Heart left ventricle (tissue), 16 donors: ENCODE data around the gene NPAP1. TPM values are rescaled to one million over a fixed set of nuclear protein-coding genes. Genes with fewer than 3 reads are reported as not detected.

Experiments used
- ATAC-seq, 4 donors: fragments of 200-7000 bp; cut with Tn5 transposase; one replicate each; pipeline ENCODE4 v1.9.1; 2020 to 2022; ENCODE audit warnings: moderate library complexity in 4 of 4, mild to moderate bottlenecking in 3 of 4, moderate number of reproducible peaks in 1 of 4
- DNase-seq, 5 donors: peaks; one replicate each; pipeline ENCODE4 v3.0.0-alpha.2; 2020
- H3K27ac ChIP-seq, 12 donors: fragments of 200-600 bp; sonication (generic) in 4 of 12; one replicate each; pipeline versions ENCODE4 v1.5.0 to v1.8.0; 2016 to 2022; ENCODE audit warnings: mild to moderate bottlenecking in 2 of 12
- H3K27me3 ChIP-seq, 9 donors: fragments of 200-600 bp; sonication (generic) in 2 of 9; one replicate each; pipeline versions ENCODE4 v1.5.1 to v1.8.0; 2016 to 2022; ENCODE audit warnings: mild to moderate bottlenecking in 3 of 9
- H3K36me3 ChIP-seq, 9 donors: fragments of 200-600 bp; sonication (generic) in 2 of 9; one replicate each; pipeline versions ENCODE4 v1.5.0 to v1.8.0; 2018 to 2022; ENCODE audit warnings: mild to moderate bottlenecking in 2 of 9
- H3K4me1 ChIP-seq, 12 donors: fragments of 200-600 bp; sonication (generic) in 4 of 12; one replicate each; pipeline versions ENCODE4 v1.5.0 to v1.8.0; 2016 to 2022; ENCODE audit warnings: mild to moderate bottlenecking in 3 of 12
- H3K4me3 ChIP-seq, 12 donors: fragments of 200-600 bp; sonication (generic) in 4 of 12; one replicate each; pipeline versions ENCODE4 v1.5.0 to v1.8.0; 2017 to 2022; ENCODE audit warnings: mild to moderate bottlenecking in 9 of 12, moderate library complexity in 4 of 12
- H3K9me3 ChIP-seq, 12 donors: fragments of 200-600 bp; sonication (generic) in 4 of 12; one replicate each; pipeline versions ENCODE4 v1.5.0 to v1.8.0; 2016 to 2022; ENCODE audit warnings: mild to moderate bottlenecking in 1 of 12
- CTCF ChIP-seq, 12 donors: fragments of 200-600 bp; sonication (generic) in 4 of 12; IDR thresholded peaks; one replicate each; pipeline versions ENCODE4 v1.5.0 to v1.8.0; 2018 to 2022; ENCODE audit warnings: antibody characterized with exemption in 12 of 12, mild to moderate bottlenecking in 5 of 12
- POLR2A ChIP-seq, 2 donors: fragments of 450-650 bp; IDR thresholded peaks; one replicate each; pipeline ENCODE4 v1.6.1; 2017; ENCODE audit warnings: antibody characterized with exemption in 2 of 2, mild to moderate bottlenecking in 2 of 2, moderate library complexity in 2 of 2
- WGBS, 4 donors: extraction: QIAGEN DNeasy Blood & Tissue Kit in 2 of 4; methylation state at CpG; one replicate each; pipeline versions ENCODE4 v1.1.5 to v1.1.7; 2013 to 2018; 5-methylcytosine and 5-hydroxymethylcytosine counted together
- intact Hi-C, 10 donors: fragments of 100-400 bp; cut with DNase I; formaldehyde crosslinking; loops; one replicate each; pipeline versions ENCODE4 v1.11.1 to v1.14.2; 2022
- polyA plus RNA-seq, 2 donors: library from polyadenylated mRNA; stranded (reverse); fragments of 200-250 nt; gene quantifications; one replicate each; pipeline ENCODE4 v1.2.3, GENCODE V29; 2013
- total RNA-seq, 9 donors: library from RNA; depleted of rRNA in 2 of 9; stranded (reverse); fragments of >200 nt in 2 of 9; fragmentation: NEBNext Ultra II Directional in 3 of 9; extraction: Animal tissue kit (Norgen Biotek cat#: 25700) in 3 of 9; gene quantifications; one replicate each; pipeline versions ENCODE4 v1.1.0 to v1.2.4, GENCODE V29; 2016 to 2023
- donor health status: ischemic (EF 13 %, LVEDD 7.1; RV severe dilation, severe dysfunction).
- donor health status: healthy with polysubstance abuse.
- donor health status: DM: no; HTN: yes; CAD: no.
- donor health status: DM: no; HTN: no; CAD: no.
- donor health status: ischemic (EF 25% LVEDD 6.9; RV normal size, moderate dysfunction).
- donor health status: ischemic (EF 25% LVEDD 5.7; RV mildly dilated, moderate dysfunction).
- donor health status: healthy.
- donor health status: DM: yes; HTN: yes; CAD: no.
- donor health status: ischemic (EF 35%, LVEDD 5.7; RV mildly dilated, moderate dysfunction).
- donor health status: nonischemic (EF 11% LVEDD 7.7; RV severe dilation, severe dysfunction).
- donor health status: DM: yes; HTN: yes; CAD: no.
- donor health status: PGD.
- donor health status: ischemic (EF 29% LVEDD 5.4; RV normal size, mild dysfunction).
- donor health status: nonischemic (EF 23%, LVEDD 6.1; RV moderate dilation, normal function).

Gene NPAP1
- total and polyA plus RNA-seq, 11 donors, result not detected

DNA sequence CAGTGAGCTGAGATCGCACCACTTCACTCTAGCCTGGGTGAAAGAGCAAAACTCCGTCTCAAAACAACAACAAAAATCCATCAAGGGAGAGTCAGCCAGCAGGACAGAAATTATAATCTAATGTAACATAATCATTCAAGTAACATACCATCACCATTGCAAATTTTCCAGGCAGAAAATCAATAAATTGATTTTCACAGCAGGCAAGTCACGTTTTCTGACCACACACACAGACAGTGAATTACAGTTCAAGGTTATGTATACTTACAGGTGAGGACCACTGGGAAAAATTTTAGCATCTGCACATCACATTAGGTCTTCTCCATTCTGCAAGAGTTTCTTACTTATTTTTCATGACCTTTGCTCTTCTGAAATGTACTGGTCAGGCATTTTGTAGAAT is 29.9 kb upstream of the NPAP1 start:
- H3K4me1 ChIP-seq, result no peaks in the 10 kb centered on the region

DNA sequence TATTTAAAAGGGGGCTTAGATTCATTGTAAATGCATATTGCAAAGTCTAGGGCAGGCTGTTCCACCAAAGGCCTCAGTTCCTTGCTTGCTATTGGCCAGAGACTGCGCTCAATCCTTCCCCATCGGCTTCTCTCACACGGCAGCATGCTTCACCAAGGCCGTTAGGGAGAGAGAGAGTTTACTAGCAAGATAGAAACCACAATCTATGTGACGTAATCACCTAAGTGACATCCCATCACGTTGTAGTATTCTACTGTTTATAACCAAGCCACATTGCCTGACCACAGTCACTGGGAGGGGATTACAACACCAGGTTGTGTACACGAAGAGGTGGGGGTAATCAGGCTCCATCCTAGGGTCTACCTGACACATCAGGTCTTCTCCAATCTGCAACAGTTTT is 16.0 kb upstream of the NPAP1 start:
- 56 to 62% (median 61%) methylated on average over 7 of the region's 7 CpGs for WGBS, 4 donors
- peaks cover 0 to 2% (median 0%) of the 10 kb centered on the region in 12 donors for H3K9me3 ChIP-seq
- H3K4me1 ChIP-seq, result no peaks in the 10 kb centered on the region
- no peak for ATAC-seq
- TF ChIP-seq POLR2A (IDR thresholded peaks at IDR 0.05), result no peak
- no peaks in the 10 kb centered on the region for H3K36me3 ChIP-seq
- no peak overlapping the region for H3K27ac ChIP-seq
- intact Hi-C loops, result no loop called here
- no peak for DNase-seq
- no peak overlapping the region for H3K4me3 ChIP-seq
- H3K27me3 ChIP-seq, result no peaks in the 10 kb centered on the region

More for the DNA sequence above, 29.9 kb upstream of the NPAP1 start:
- 54 to 80% (median 73%) methylated on average over 3 of the region's 3 CpGs for WGBS, 4 donors
- Histone ChIP-seq H3K36me3 (no peaks in the 10 kb centered on the region), H3K27ac (no peak overlapping the region), H3K9me3 (peaks cover 0 to 4% (median 0%) of the 10 kb centered on the region in 12 donors), H3K27me3 (no peaks in the 10 kb centered on the region), H3K4me3 (no peak overlapping the region)
- intact Hi-C loops, result no loop called here
- TF ChIP-seq POLR2A (IDR thresholded peaks at IDR 0.05), result no peak
- TF ChIP-seq CTCF (IDR thresholded peaks at IDR 0.05), result no peak
- DNase-seq (no peak), ATAC-seq (no peak)

- Histone ChIP-seq H3K9me3 (peaks cover 0 to 8% (median 0%) of the 10 kb centered on the region in 12 donors), H3K36me3 (no peaks in the 10 kb centered on the region), H3K4me1 (no peaks in the 10 kb centered on the region), H3K27me3 (no peaks in the 10 kb centered on the region), H3K4me3 (no peak overlapping the region), H3K27ac (no peak overlapping the region)
- DNase-seq (no peak), ATAC-seq (no peak)
- intact Hi-C loops, result no loop called here
- 14 to 24% (median 20%) methylated on average over 1 of the region's 1 CpG for WGBS, 4 donors
- TF ChIP-seq POLR2A (IDR thresholded peaks at IDR 0.05) (no peak), CTCF (IDR thresholded peaks at IDR 0.05) (no peak)
Observed at GRCh38 chr15:24662991-24663390, 12.6 kb upstream of the NPAP1 start.

DNA sequence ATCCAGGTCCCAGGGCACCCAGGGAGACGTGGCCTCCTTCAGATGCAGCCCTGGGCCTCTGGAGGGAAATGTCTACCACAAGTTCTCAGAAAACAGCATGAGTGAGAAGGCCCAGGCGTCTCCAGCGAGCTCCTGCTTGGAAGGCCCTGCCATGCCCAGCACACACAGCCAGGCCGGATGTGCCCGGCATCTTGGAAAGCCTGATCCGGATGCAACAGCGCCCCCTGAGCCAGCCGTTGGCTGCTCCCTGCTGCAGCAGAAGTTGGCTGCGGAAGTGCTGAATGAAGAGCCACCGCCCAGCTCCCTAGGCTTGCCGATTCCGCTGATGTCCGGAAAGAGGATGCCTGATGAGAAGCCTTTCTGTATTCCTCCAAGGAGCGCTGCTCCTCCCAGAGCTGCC is 856 bp downstream of the NPAP1 start:
- DNase-seq, result no peak

More for the DNA sequence above, 856 bp downstream of the NPAP1 start:
- H3K27me3 ChIP-seq, result no peaks in the 10 kb centered on the region
- no peak overlapping the region for H3K27ac ChIP-seq
- peaks cover 0 to 18% (median 0%) of the 10 kb centered on the region in 12 donors for H3K9me3 ChIP-seq
- WGBS, 4 donors, result 81 to 85% (median 84%) methylated on average over 13 to 14 of the region's 14 CpGs
- H3K36me3 ChIP-seq, result no peaks in the 10 kb centered on the region
- no peak for ATAC-seq
- no peak overlapping the region for H3K4me3 ChIP-seq
- no peaks in the 10 kb centered on the region for H3K4me1 ChIP-seq
- no peak for TF ChIP-seq POLR2A (IDR thresholded peaks at IDR 0.05)
- TF ChIP-seq CTCF (IDR thresholded peaks at IDR 0.05), result no peak
- intact Hi-C loops, result no loop called here
